Progenitor cell of endocrine pancreas (in vitro differentiated cells): ENCODE data around the gene GABARAP. TPM values are rescaled to one million over a fixed set of nuclear protein-coding genes. Genes with fewer than 3 reads are reported as not detected.

ENCODE experiments used
- DNase-seq: peaks from one replicate; pipeline ENCODE4 v3.0.0; 2021; ENCODE audit warnings: low spot score; ENCODE audit not compliant: unreplicated experiment
- H3K27ac Mint-ChIP-seq: 2 replicates; pipeline ENCODE4 v1.8.0; 2021; ENCODE audit warnings: mild to moderate bottlenecking, moderate library complexity, mixed read lengths
- H3K27me3 Mint-ChIP-seq: 2 replicates; pipeline ENCODE4 v1.8.0; 2021; ENCODE audit warnings: mixed read lengths
- H3K36me3 Mint-ChIP-seq: 2 replicates; pipeline ENCODE4 v1.8.0; 2022; ENCODE audit warnings: mixed read lengths; ENCODE audit not compliant: insufficient read depth
- H3K4me1 Mint-ChIP-seq: 2 replicates; pipeline ENCODE4 v1.8.0; 2021; ENCODE audit warnings: low read depth, mixed read lengths
- H3K4me3 Mint-ChIP-seq: 2 replicates; pipeline ENCODE4 v1.8.0; 2021; ENCODE audit warnings: low read depth, mild to moderate bottlenecking, moderate library complexity, mixed read lengths
- H3K9me3 Mint-ChIP-seq: 2 replicates; pipeline ENCODE4 v1.8.0; 2021; ENCODE audit warnings: low read depth, mixed read lengths
- total RNA-seq: library from RNA; stranded (reverse); gene quantifications from 2 replicates; pipeline ENCODE4 v1.2.1, GENCODE V29; 2021
- TF ChIP-seq, protein P1 (sequence below): fragments of 200-600 bp; sonication (generic); IDR thresholded peaks from one replicate; pipeline ENCODE4 v1.5.0; 2021; ENCODE audit warnings: antibody characterized with exemption, mild to moderate bottlenecking; ENCODE audit not compliant: unreplicated experiment

The GABARAP gene
- total RNA-seq, 1 donor from 2014 or later: 466 TPM

DNA sequence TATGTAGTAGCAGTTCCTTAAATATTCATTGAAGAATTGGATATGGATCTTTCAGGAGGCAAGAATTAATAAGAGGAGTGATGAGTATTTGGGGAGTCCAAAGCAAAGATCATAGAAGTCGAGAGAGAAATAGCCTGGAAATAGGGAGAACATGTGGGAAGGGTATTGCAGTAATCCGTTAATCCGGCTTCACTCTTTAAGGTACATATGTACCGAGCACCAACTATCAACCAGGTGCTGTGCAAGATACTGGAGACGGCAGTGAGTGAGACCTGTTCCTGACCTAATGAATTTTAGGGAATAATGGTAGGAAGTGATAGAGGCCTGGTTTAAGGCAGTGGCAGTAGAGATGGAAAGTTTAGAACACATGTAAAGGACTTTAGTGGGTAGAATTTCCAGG lies 10.8 kb upstream of the GABARAP start:
- Mint-ChIP-seq H3K4me1 (peaks cover 25% of the 10 kb centered on the region), H3K9me3 (no peaks in the 10 kb centered on the region), H3K4me3 (peak overlapping the region; percentile 97), H3K36me3 (peaks cover 9% of the 10 kb centered on the region), H3K27ac (peak overlapping the region; percentile 100), H3K27me3 (no peaks in the 10 kb centered on the region)
- TF ChIP-seq, protein P1, sequence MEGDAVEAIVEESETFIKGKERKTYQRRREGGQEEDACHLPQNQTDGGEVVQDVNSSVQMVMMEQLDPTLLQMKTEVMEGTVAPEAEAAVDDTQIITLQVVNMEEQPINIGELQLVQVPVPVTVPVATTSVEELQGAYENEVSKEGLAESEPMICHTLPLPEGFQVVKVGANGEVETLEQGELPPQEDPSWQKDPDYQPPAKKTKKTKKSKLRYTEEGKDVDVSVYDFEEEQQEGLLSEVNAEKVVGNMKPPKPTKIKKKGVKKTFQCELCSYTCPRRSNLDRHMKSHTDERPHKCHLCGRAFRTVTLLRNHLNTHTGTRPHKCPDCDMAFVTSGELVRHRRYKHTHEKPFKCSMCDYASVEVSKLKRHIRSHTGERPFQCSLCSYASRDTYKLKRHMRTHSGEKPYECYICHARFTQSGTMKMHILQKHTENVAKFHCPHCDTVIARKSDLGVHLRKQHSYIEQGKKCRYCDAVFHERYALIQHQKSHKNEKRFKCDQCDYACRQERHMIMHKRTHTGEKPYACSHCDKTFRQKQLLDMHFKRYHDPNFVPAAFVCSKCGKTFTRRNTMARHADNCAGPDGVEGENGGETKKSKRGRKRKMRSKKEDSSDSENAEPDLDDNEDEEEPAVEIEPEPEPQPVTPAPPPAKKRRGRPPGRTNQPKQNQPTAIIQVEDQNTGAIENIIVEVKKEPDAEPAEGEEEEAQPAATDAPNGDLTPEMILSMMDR: no peak
- DNase-seq: no peak

GRCh38 chr17:7252176-7253043 lies 10.2 kb upstream of the GABARAP start, which contains the start of gene ELP5:
TSS of gene ELP5 (plus strand) at chr17:7252215. CDS start at chr17:7252551, 336 bp downstream.
- Mint-ChIP-seq H3K27me3 (no peaks in the 10 kb centered on the region), H3K4me1 (peaks cover 25% of the 10 kb centered on the region), H3K9me3 (no peaks in the 10 kb centered on the region), H3K36me3 (peaks cover 9% of the 10 kb centered on the region), H3K4me3 (peak within 1 kb of the TSS; percentile 97), H3K27ac (peak within 1 kb of the TSS; percentile 100)
- TF ChIP-seq, protein P1: peak; percentile 30
- peak; percentile 98 for DNase-seq

- H3K27me3 Mint-ChIP-seq: no peaks in the 10 kb centered on the region
- H3K4me1 Mint-ChIP-seq: peaks cover 25% of the 10 kb centered on the region
- TF ChIP-seq, protein P1: no peak
- peak within 1 kb of the TSS; percentile 100 for H3K27ac Mint-ChIP-seq
- H3K9me3 Mint-ChIP-seq: no peaks in the 10 kb centered on the region
- H3K36me3 Mint-ChIP-seq: peaks cover 8% of the 10 kb centered on the region
- peak; percentile 65 for DNase-seq
- peak within 1 kb of the TSS; percentile 97 for H3K4me3 Mint-ChIP-seq
Observed at GRCh38 chr17:7251661-7252175, 9.5 kb upstream of the GABARAP start, which contains the start of gene CTDNEP1. TSS of gene CTDNEP1 (minus strand) at chr17:7251734. CDS start at chr17:7251296, 438 bp downstream.

GRCh38 chr17:7250695-7251627 lies 8.7 kb upstream of the GABARAP start:
- Mint-ChIP-seq H3K36me3 (peaks cover 11% of the 10 kb centered on the region), H3K9me3 (no peaks in the 10 kb centered on the region), H3K27me3 (no peaks in the 10 kb centered on the region), H3K4me3 (peak overlapping the region; percentile 97), H3K4me1 (peaks cover 25% of the 10 kb centered on the region), H3K27ac (peak overlapping the region; percentile 95)
- TF ChIP-seq, protein P1: no peak
- no peak for DNase-seq

DNA sequence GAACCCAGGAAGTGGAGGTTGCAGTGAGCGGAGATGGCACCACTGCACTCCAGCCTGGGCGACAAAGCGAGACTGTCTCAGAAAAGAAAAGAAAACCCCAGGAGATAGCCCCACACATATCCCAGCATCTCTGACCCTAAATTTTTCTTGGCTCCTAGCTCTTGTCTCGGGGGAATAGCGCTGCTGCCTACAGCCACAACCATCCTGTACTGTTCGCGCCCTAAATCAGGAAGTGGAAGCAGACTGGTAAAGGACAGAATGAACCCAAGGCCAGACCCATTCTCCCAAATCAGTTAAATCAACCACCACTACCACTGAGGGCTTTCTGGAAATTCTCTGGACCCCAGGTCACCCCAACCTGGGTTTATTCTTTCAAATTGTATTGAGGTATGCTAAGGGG lies 7.6 kb upstream of the GABARAP start:
- H3K27me3 Mint-ChIP-seq: no peaks in the 10 kb centered on the region
- no peaks in the 10 kb centered on the region for H3K9me3 Mint-ChIP-seq
- no peak overlapping the region for H3K27ac Mint-ChIP-seq
- TF ChIP-seq, protein P1: no peak
- no peak for DNase-seq
- H3K4me1 Mint-ChIP-seq: peaks cover 25% of the 10 kb centered on the region
- peak overlapping the region; percentile 96 for H3K4me3 Mint-ChIP-seq
- peaks cover 13% of the 10 kb centered on the region for H3K36me3 Mint-ChIP-seq
